Measurements from ENCODE around the gene SSTR3.

The SSTR3 gene

GRCh38 chr22:37165940-37166674 lies 46.2 kb downstream of the SSTR3 start:
- no peak for TF ChIP-seq CTCF (conservative IDR thresholded peaks at IDR 0.05)
- peak overlapping the region; percentile 36; the same call in 1 of the 2 replicates for H3K27ac ChIP-seq

GRCh38 chr22:37165066-37165465 lies 47.2 kb downstream of the SSTR3 start:
- no peak overlapping the region for H3K27ac ChIP-seq
- TF ChIP-seq CTCF (conservative IDR thresholded peaks at IDR 0.05), result no peak

- no peak overlapping the region for H3K27ac ChIP-seq
- TF ChIP-seq CTCF (conservative IDR thresholded peaks at IDR 0.05), result no peak
Observed at GRCh38 chr22:37164505-37164887, 47.8 kb downstream of the SSTR3 start.

GRCh38 chr22:37163575-37164504 lies 48.4 kb downstream of the SSTR3 start:
- TF ChIP-seq CTCF (conservative IDR thresholded peaks at IDR 0.05), result no peak
- H3K27ac ChIP-seq, result no peak overlapping the region

- no peak for TF ChIP-seq CTCF (conservative IDR thresholded peaks at IDR 0.05)
- H3K27ac ChIP-seq, result no peak overlapping the region
Observed at GRCh38 chr22:37163096-37163489, 49.2 kb downstream of the SSTR3 start.

- no peak overlapping the region for H3K27ac ChIP-seq
- TF ChIP-seq CTCF (conservative IDR thresholded peaks at IDR 0.05), result no peak
Observed at GRCh38 chr22:37162221-37163095, 49.8 kb downstream of the SSTR3 start.

Measured in VCaP (cell line).